Left kidney (tissue), 8 donors: ENCODE data around the gene HCFC1. TPM values are rescaled to one million over a fixed set of nuclear protein-coding genes. Genes with fewer than 3 reads are reported as not detected.

ENCODE experiments used
- DNase-seq: peaks from one replicate; pipeline ENCODE4 v3.0.0-alpha.2; 2013
- long read RNA-seq, 8 donors: transcript quantifications; one replicate each; lab custom pipeline, GENCODE V29; 2026
- polyA plus RNA-seq: library from polyadenylated mRNA; unstranded; fragments of 120-200 nt; gene quantifications from one replicate; pipeline ENCODE4 v1.2.1, GENCODE V29; 2013; ENCODE audit not compliant: insufficient read length

The HCFC1 gene
- 43.2 TPM for polyA plus RNA-seq
- long read RNA-seq, donor 1, partial matches to known transcripts, result 22 of 22 reads
- long read RNA-seq, donor 1, other reads (novel, unspliced or antisense), result 0 of 22 reads
- long read RNA-seq, donor 2, partial matches to known transcripts, result 11 of 11 reads
- long read RNA-seq, donor 2, other reads (novel, unspliced or antisense), result 0 of 11 reads
- long read RNA-seq, donor 3, result 0 reads
- long read RNA-seq, donor 4, result 0 reads
- long read RNA-seq, donor 5, partial matches to known transcripts, result 6 of 6 reads
- long read RNA-seq, donor 5, other reads (novel, unspliced or antisense), result 0 of 6 reads
- long read RNA-seq, donor 6, partial matches to known transcripts, result 5 of 5 reads
- long read RNA-seq, donor 6, other reads (novel, unspliced or antisense), result 0 of 5 reads
- long read RNA-seq, donor 7, result 0 reads
- long read RNA-seq, donor 8, result 0 reads

GRCh38 chrX:153971450-153972367, at the start of gene HCFC1:
Gene HCFC1, minus strand, starts transcription at chrX:153971818. Its CDS starts 978 bp downstream, at chrX:153970840.
- peak; percentile 92 for DNase-seq

- DNase-seq, result no peak
Observed at GRCh38 chrX:154021131-154021611, 49.6 kb upstream of the HCFC1 start.

- DNase-seq, result no peak
Observed at GRCh38 chrX:154020536-154021115, 49.0 kb upstream of the HCFC1 start.

- DNase-seq, result no peak
Observed at GRCh38 chrX:154019633-154020528, 48.3 kb upstream of the HCFC1 start, which contains the start of gene IRAK1. Gene IRAK1, minus strand, starts transcription at chrX:154019902. Its CDS starts 90 bp downstream, at chrX:154019812.

GRCh38 chrX:154019061-154019621, 47.5 kb upstream of the HCFC1 start:
- no peak for DNase-seq

GRCh38 chrX:154018518-154019060, 47.0 kb upstream of the HCFC1 start:
- DNase-seq, result no peak

- DNase-seq, result no peak
Observed at GRCh38 chrX:154017766-154018517, 46.3 kb upstream of the HCFC1 start.

- DNase-seq, result no peak
Observed at GRCh38 chrX:154016366-154017076, 44.9 kb upstream of the HCFC1 start.

- DNase-seq, result no peak
Observed at GRCh38 chrX:154015581-154016264, 44.1 kb upstream of the HCFC1 start.

- DNase-seq, result no peak
Observed at GRCh38 chrX:154014429-154015380, 43.1 kb upstream of the HCFC1 start.

- DNase-seq, result no peak
Observed at GRCh38 chrX:154013614-154014360, 42.2 kb upstream of the HCFC1 start.

GRCh38 chrX:154013001-154013421, 41.4 kb upstream of the HCFC1 start:
- no peak for DNase-seq

GRCh38 chrX:154012336-154012991, 40.8 kb upstream of the HCFC1 start:
- DNase-seq, result no peak

GRCh38 chrX:154011376-154012335, 40.0 kb upstream of the HCFC1 start:
- DNase-seq, result no peak
